Measurements from ENCODE around the gene CANT1. TPM values are rescaled to one million over a fixed set of nuclear protein-coding genes. Genes with fewer than 3 reads are reported as not detected.

The CANT1 gene
- total and polyA plus RNA-seq, 2 donors (not counting 1 experiment from before 2014, with no cell fraction given): 39.9 to 46.6 TPM

DNA sequence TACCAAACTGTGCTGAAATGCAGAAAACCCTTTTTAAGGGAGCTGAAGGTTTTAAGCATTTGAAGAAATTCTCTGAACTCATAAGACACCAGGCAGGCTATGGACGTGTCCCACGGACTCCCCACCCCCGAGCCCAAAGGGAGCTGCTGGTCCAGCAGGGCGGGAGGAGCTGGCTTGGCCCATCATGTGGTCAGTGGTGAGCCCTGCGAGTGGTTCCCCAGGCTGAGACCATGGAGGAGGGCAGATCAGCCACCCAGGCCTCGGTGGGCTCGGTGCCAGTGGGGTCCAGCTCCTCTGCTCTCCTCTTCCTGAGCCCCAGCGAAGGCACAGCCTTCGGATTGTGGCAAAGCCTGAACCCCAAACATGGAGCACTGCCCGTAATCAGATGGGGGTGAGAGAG lies 56.9 kb downstream of the CANT1 start:
- no peak overlapping the region for H3K4me2 ChIP-seq (ENCODE audit: extremely low read depth, insufficient read depth, low read length)
- no peaks in the 10 kb centered on the region for H4K20me1 ChIP-seq (ENCODE audit: control insufficient read depth, extremely low read depth, insufficient read depth, low read length)
- H3K27ac ChIP-seq (ENCODE audit: insufficient read depth, low read length): no peak overlapping the region
- no peaks in the 10 kb centered on the region for H3K27me3 ChIP-seq (ENCODE audit: control insufficient read depth, insufficient read depth, low read length)
- no peak for TF ChIP-seq EZH2 (IDR thresholded peaks at IDR 0.05; ENCODE audit: low read length, missing control alignments)
- TF ChIP-seq, protein P1, sequence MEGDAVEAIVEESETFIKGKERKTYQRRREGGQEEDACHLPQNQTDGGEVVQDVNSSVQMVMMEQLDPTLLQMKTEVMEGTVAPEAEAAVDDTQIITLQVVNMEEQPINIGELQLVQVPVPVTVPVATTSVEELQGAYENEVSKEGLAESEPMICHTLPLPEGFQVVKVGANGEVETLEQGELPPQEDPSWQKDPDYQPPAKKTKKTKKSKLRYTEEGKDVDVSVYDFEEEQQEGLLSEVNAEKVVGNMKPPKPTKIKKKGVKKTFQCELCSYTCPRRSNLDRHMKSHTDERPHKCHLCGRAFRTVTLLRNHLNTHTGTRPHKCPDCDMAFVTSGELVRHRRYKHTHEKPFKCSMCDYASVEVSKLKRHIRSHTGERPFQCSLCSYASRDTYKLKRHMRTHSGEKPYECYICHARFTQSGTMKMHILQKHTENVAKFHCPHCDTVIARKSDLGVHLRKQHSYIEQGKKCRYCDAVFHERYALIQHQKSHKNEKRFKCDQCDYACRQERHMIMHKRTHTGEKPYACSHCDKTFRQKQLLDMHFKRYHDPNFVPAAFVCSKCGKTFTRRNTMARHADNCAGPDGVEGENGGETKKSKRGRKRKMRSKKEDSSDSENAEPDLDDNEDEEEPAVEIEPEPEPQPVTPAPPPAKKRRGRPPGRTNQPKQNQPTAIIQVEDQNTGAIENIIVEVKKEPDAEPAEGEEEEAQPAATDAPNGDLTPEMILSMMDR (conservative IDR thresholded peaks at IDR 0.05 in 1 of 2, IDR thresholded peaks at IDR 0.05 in 1 of 2; ENCODE audit: low read depth in 1 of 2, low read length in 2 of 2): no peak
- H3K79me2 ChIP-seq (ENCODE audit: control insufficient read depth, insufficient read depth, low read length): no peaks in the 10 kb centered on the region
- H3K36me3 ChIP-seq (ENCODE audit: control insufficient read depth, insufficient read depth, low read length): no peaks in the 10 kb centered on the region
- no peak overlapping the region for H3K4me3 ChIP-seq (replicated peaks in 1 of 4; ENCODE audit: control extremely low read depth in 1 of 4, insufficient read depth in 1 of 4, low read depth in 3 of 4, low read length in 4 of 4)
- H3K4me1 ChIP-seq (ENCODE audit: control insufficient read depth, extremely low read depth, insufficient read depth, low read length): peaks cover 9% of the 10 kb centered on the region
- no peak for DNase-seq (ENCODE audit: low read depth in 2 of 2)
- no peak overlapping the region for H3K9ac ChIP-seq (ENCODE audit: insufficient read depth, low read length)
- H3K9me3 ChIP-seq (ENCODE audit: control insufficient read depth, insufficient read depth, low read depth, low read length): peaks cover 1% of the 10 kb centered on the region
- H2AFZ ChIP-seq (ENCODE audit: low read length): no peak overlapping the region

DNA sequence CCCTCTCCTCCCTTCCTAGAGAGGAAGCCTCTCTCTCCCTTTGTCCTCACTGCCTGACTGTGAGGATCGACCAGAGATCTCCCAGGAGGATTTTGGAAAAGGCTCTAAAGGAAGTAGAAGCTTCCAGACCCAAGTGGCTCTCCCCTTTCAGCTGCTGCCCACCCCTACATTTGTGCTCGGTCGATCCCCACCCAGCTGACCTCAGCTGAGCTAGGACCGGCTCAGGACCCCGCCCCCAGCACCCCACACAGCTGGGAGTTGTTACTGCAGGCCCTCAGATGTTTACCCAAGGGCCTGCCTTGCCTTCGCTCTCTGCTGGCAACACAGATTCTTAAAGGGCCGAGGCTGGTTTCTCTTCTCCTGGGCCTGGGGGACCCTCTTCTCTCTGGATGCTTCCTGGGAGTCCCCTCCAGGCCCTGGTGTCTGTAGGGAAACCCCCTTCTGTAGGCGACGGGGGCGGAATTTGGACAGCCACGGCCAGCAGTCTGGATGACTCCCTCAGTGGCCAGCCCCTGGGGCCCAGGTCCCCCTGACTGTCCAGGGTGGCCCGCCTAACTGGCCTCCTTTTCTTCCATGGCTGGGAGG lies 57.5 kb downstream of the CANT1 start:
- no peak overlapping the region for H3K9ac ChIP-seq (ENCODE audit: insufficient read depth, low read length)
- H2AFZ ChIP-seq (ENCODE audit: low read length): no peak overlapping the region
- no peaks in the 10 kb centered on the region for H3K79me2 ChIP-seq (ENCODE audit: control insufficient read depth, insufficient read depth, low read length)
- H3K4me3 ChIP-seq (replicated peaks in 1 of 4; ENCODE audit: control extremely low read depth in 1 of 4, insufficient read depth in 1 of 4, low read depth in 3 of 4, low read length in 4 of 4): no peak overlapping the region
- H3K4me2 ChIP-seq (ENCODE audit: extremely low read depth, insufficient read depth, low read length): no peak overlapping the region
- DNase-seq (ENCODE audit: low read depth in 2 of 2): peak in 1 of 2 donors; percentile 71
- H4K20me1 ChIP-seq (ENCODE audit: control insufficient read depth, extremely low read depth, insufficient read depth, low read length): no peaks in the 10 kb centered on the region
- TF ChIP-seq EZH2 (IDR thresholded peaks at IDR 0.05; ENCODE audit: low read length, missing control alignments): no peak
- TF ChIP-seq, protein P1 (conservative IDR thresholded peaks at IDR 0.05 in 1 of 2, IDR thresholded peaks at IDR 0.05 in 1 of 2; ENCODE audit: low read depth in 1 of 2, low read length in 2 of 2): no peak
- H3K27me3 ChIP-seq (ENCODE audit: control insufficient read depth, insufficient read depth, low read length): no peaks in the 10 kb centered on the region
- no peak overlapping the region for H3K27ac ChIP-seq (ENCODE audit: insufficient read depth, low read length)
- H3K9me3 ChIP-seq (ENCODE audit: control insufficient read depth, insufficient read depth, low read depth, low read length): peaks cover 1% of the 10 kb centered on the region
- no peaks in the 10 kb centered on the region for H3K36me3 ChIP-seq (ENCODE audit: control insufficient read depth, insufficient read depth, low read length)
- H3K4me1 ChIP-seq (ENCODE audit: control insufficient read depth, extremely low read depth, insufficient read depth, low read length): peaks cover 9% of the 10 kb centered on the region

DNA sequence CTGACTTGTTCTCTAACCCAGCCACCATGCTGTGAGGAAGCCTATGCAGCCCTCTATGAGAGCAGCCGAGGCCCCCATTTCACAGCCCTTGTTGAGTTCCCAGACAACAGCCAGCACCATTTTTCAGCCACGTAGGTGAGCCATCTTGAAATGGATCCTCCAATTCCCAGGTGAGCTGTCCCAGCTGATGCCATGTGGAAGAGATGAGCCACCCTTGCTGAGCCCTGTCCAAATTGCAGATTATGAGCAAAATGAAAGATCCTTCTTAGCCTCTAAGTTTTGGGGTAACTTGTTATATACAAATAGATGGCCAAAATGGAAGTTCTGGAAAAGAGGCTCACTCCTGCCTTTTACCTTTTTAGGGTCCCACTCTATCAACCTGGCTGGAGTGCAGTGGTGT lies 58.7 kb downstream of the CANT1 start:
- peaks cover 1% of the 10 kb centered on the region for H3K9me3 ChIP-seq (ENCODE audit: control insufficient read depth, insufficient read depth, low read depth, low read length)
- no peak overlapping the region for H2AFZ ChIP-seq (ENCODE audit: low read length)
- no peak overlapping the region for H3K9ac ChIP-seq (ENCODE audit: insufficient read depth, low read length)
- peaks cover 5% of the 10 kb centered on the region for H3K4me1 ChIP-seq (ENCODE audit: control insufficient read depth, extremely low read depth, insufficient read depth, low read length)
- no peak overlapping the region for H3K4me2 ChIP-seq (ENCODE audit: extremely low read depth, insufficient read depth, low read length)
- H4K20me1 ChIP-seq (ENCODE audit: control insufficient read depth, extremely low read depth, insufficient read depth, low read length): no peaks in the 10 kb centered on the region
- no peak for DNase-seq (ENCODE audit: low read depth in 2 of 2)
- no peaks in the 10 kb centered on the region for H3K79me2 ChIP-seq (ENCODE audit: control insufficient read depth, insufficient read depth, low read length)
- TF ChIP-seq, protein P1 (conservative IDR thresholded peaks at IDR 0.05 in 1 of 2, IDR thresholded peaks at IDR 0.05 in 1 of 2; ENCODE audit: low read depth in 1 of 2, low read length in 2 of 2): no peak
- TF ChIP-seq EZH2 (IDR thresholded peaks at IDR 0.05; ENCODE audit: low read length, missing control alignments): no peak
- no peak overlapping the region for H3K27ac ChIP-seq (ENCODE audit: insufficient read depth, low read length)
- no peaks in the 10 kb centered on the region for H3K36me3 ChIP-seq (ENCODE audit: control insufficient read depth, insufficient read depth, low read length)
- no peak overlapping the region for H3K4me3 ChIP-seq (replicated peaks in 1 of 4; ENCODE audit: control extremely low read depth in 1 of 4, insufficient read depth in 1 of 4, low read depth in 3 of 4, low read length in 4 of 4)
- H3K27me3 ChIP-seq (ENCODE audit: control insufficient read depth, insufficient read depth, low read length): no peaks in the 10 kb centered on the region
